HCT116 (cell line): ENCODE data around the gene CCDC159. TPM values are rescaled to one million over a fixed set of nuclear protein-coding genes. Genes with fewer than 3 reads are reported as not detected.

Experiments used
- ATAC-seq: fragments of 200-7000 bp; cut with Tn5 transposase; 2 replicates; pipeline ENCODE4 v1.9.1; 2020; ENCODE audit warnings: mild to moderate bottlenecking, moderate library complexity
- BruUV-seq: library from RNA; stranded (reverse); fragments of 400-500 nt; replicated peaks from 2 replicates; lab custom pipeline; 2021; lab: Mats Ljungman, UMichigan
- CTCF ChIA-PET: fragments of 300-600 bp; sonication (Branson Sonifier 250); formaldehyde crosslinking; loops from one replicate; lab custom pipeline; 2021; ENCODE audit warnings: antibody characterized with exemption; lab: Charles Lee
- POLR2A ChIA-PET: fragments of 300-600, 350-600 bp; sonication (Branson Sonifier 250); formaldehyde crosslinking; loops from one replicate; lab custom pipeline; 2021; ENCODE audit warnings: antibody characterized with exemption; lab: Charles Lee
- RAD21 ChIA-PET, 2 experiments: fragments of 300-600 bp; sonication (Branson Sonifier 250); formaldehyde crosslinking; loops; one replicate each; lab custom pipeline; 2023; ENCODE audit warnings: low total read pairs in 2 of 2; ENCODE audit not compliant: uncharacterized antibody in 2 of 2, unreplicated experiment in 2 of 2, low non-redundant PET in 1 of 2; lab: Charles Lee
- DNase-seq: peaks from one replicate; pipeline ENCODE4 v3.0.0-alpha.2; 2010; ENCODE audit warnings: low read depth, low spot score
- H2AFZ ChIP-seq: fragments of 200-600 bp; shearing (Covaris generic), sonication (generic); 2 replicates; pipeline ENCODE4 v1.6.1; 2017; ENCODE audit warnings: low read depth, mixed run types, mixed read lengths, antibody characterized with exemption, low read length; ENCODE audit not compliant: poor library complexity, severe bottlenecking
- H3K27ac ChIP-seq: 2 replicates; pipeline ENCODE4 v1.5.1; 2012; ENCODE audit warnings: low read depth, low read length
- H3K27me3 ChIP-seq: fragments of 200-600 bp; sonication (generic); 2 replicates; pipeline ENCODE4 v1.6.1; 2016; ENCODE audit warnings: mixed run types, low read length, mixed read lengths; ENCODE audit not compliant: insufficient read depth
- H3K36me3 ChIP-seq, 2 experiments: fragments of 200-500 bp in 1 of 2; fragments of 200-600 bp in 1 of 2; sonication (Bioruptor generic) in 1 of 2; sonication (generic) in 1 of 2; 2 replicates each; pipeline versions ENCODE4 v1.5.1 to v1.6.1; 2014 to 2016; ENCODE audit warnings: low read length in 2 of 2, inconsistent platforms in 1 of 2, mixed read lengths in 1 of 2, mixed run types in 1 of 2; ENCODE audit not compliant: insufficient read depth in 2 of 2, control insufficient read depth in 1 of 2
- H3K4me1 ChIP-seq, 2 experiments: fragments of 200-600 bp in 1 of 2; sonication (generic) in 1 of 2; 2 replicates each; pipeline versions ENCODE4 v1.5.1 to v1.6.1; 2012 to 2017; ENCODE audit warnings: low read length in 2 of 2, inconsistent platforms in 1 of 2, mild to moderate bottlenecking in 1 of 2, mixed read lengths in 1 of 2, mixed run types in 1 of 2, moderate library complexity in 1 of 2; ENCODE audit not compliant: insufficient read depth in 2 of 2, control insufficient read depth in 1 of 2
- H3K4me2 ChIP-seq: fragments of 200-600 bp; sonication (generic); 2 replicates; pipeline ENCODE4 v1.6.1; 2017; ENCODE audit warnings: mixed run types, low read length, mixed read lengths
- H3K4me3 ChIP-seq, 2 experiments: fragments of 200-600 bp in 1 of 2; sonication (generic) in 1 of 2; replicated peaks in 1 of 2; 2 replicates each; pipeline ENCODE4 v1.5.1; 2011 to 2016; ENCODE audit warnings: low read length in 2 of 2, control low read depth in 1 of 2, low read depth in 1 of 2, mild to moderate bottlenecking in 1 of 2, mixed read lengths in 1 of 2, mixed run types in 1 of 2
- H3K79me2 ChIP-seq: fragments of 200-600 bp; sonication (generic); 2 replicates; pipeline ENCODE4 v1.6.1; 2017; ENCODE audit warnings: mild to moderate bottlenecking, mixed run types, low read length, moderate library complexity, mixed read lengths; ENCODE audit not compliant: insufficient read depth
- H3K9ac ChIP-seq: fragments of 200-600 bp; sonication (generic); 2 replicates; pipeline ENCODE4 v1.6.1; 2016; ENCODE audit warnings: low read length, mixed read lengths
- H3K9me2 ChIP-seq: fragments of 200-600 bp; sonication (generic), shearing (Covaris generic); 2 replicates; pipeline ENCODE4 v1.6.1; 2017; ENCODE audit warnings: mixed run types, mild to moderate bottlenecking, moderate library complexity; ENCODE audit not compliant: insufficient read depth
- H3K9me3 ChIP-seq, 2 experiments: fragments of 200-500 bp in 1 of 2; fragments of 200-600 bp in 1 of 2; sonication (Bioruptor generic) in 1 of 2; sonication (generic) in 1 of 2; 2 replicates each; pipeline ENCODE4 v1.6.1; 2014 to 2017; ENCODE audit warnings: low read length in 2 of 2, mixed read lengths in 2 of 2, inconsistent platforms in 1 of 2, low read depth in 1 of 2, mild to moderate bottlenecking in 1 of 2, mixed run types in 1 of 2, moderate library complexity in 1 of 2; ENCODE audit not compliant: control insufficient read depth in 1 of 2, insufficient read depth in 1 of 2
- H4K20me1 ChIP-seq: fragments of 200-600 bp; sonication (generic), shearing (Covaris generic); 2 replicates; pipeline ENCODE4 v1.6.1; 2017; ENCODE audit warnings: mixed run types, mild to moderate bottlenecking, moderate library complexity; ENCODE audit not compliant: insufficient read depth
- CBX3 ChIP-seq: IDR thresholded peaks from 2 replicates; pipeline ENCODE4 v1.6.1; 2012; ENCODE audit warnings: low read depth
- CEBPB ChIP-seq: IDR thresholded peaks from 2 replicates; pipeline ENCODE4 v1.6.1; 2012; ENCODE audit warnings: low read depth
- EGR1 ChIP-seq: IDR thresholded peaks from 2 replicates; pipeline ENCODE4 v1.6.1; 2012; ENCODE audit warnings: low read depth
- ELF1 ChIP-seq: IDR thresholded peaks from 2 replicates; pipeline ENCODE4 v1.6.1; 2012; ENCODE audit warnings: low read depth, borderline replicate concordance
- EZH2phosphoT487 ChIP-seq: fragments of 200-600 bp; IDR thresholded peaks from 2 replicates; pipeline ENCODE4 v1.6.1; 2018; ENCODE audit warnings: antibody characterized with exemption, borderline replicate concordance
- JUND ChIP-seq: IDR thresholded peaks from 2 replicates; pipeline ENCODE4 v1.6.1; 2012
- POLR2A ChIP-seq: IDR thresholded peaks from 2 replicates; pipeline ENCODE4 v1.7.0; 2011; ENCODE audit warnings: borderline replicate concordance; ENCODE audit not compliant: insufficient read depth, insufficient read length; ENCODE audit errors: extremely low read depth
- RAD21 ChIP-seq: IDR thresholded peaks from 2 replicates; pipeline ENCODE4 v1.6.1; 2012; ENCODE audit warnings: low read depth, mild to moderate bottlenecking
- SP1 ChIP-seq: IDR thresholded peaks from 2 replicates; pipeline ENCODE4 v1.6.1; 2012; ENCODE audit warnings: low read depth
- SRF ChIP-seq: IDR thresholded peaks from 2 replicates; pipeline ENCODE4 v1.6.1; 2012; ENCODE audit warnings: low read depth
- TCF7L2 ChIP-seq: IDR thresholded peaks from 2 replicates; pipeline ENCODE4 v1.7.0; 2011; ENCODE audit warnings: borderline replicate concordance, inconsistent platforms; ENCODE audit not compliant: insufficient read depth, insufficient read length; ENCODE audit errors: extremely low read depth
- YY1 ChIP-seq: IDR thresholded peaks from 2 replicates; pipeline ENCODE4 v1.6.1; 2011; ENCODE audit warnings: low read length, low read depth, moderate library complexity, mild to moderate bottlenecking; ENCODE audit not compliant: insufficient replicate concordance; ENCODE audit errors: extremely low read depth
- ZNF274 ChIP-seq: fragments of 200-500 bp; sonication (Bioruptor generic); IDR thresholded peaks from 2 replicates; pipeline ENCODE4 v1.6.1; 2014; ENCODE audit warnings: mild to moderate bottlenecking, low read depth, low read length, inconsistent platforms
- intact Hi-C: fragments of 100-400 bp; cut with micrococcal nuclease; formaldehyde crosslinking; loops from 2 replicates; pipeline ENCODE4 v1.10.0; 2022
- total RNA-seq: library from RNA; stranded (reverse); gene quantifications from one replicate; pipeline ENCODE4 v1.2.1, GENCODE V29; 2021; ENCODE audit not compliant: unreplicated experiment
- TF ChIP-seq, protein P1 (sequence below): IDR thresholded peaks from 2 replicates; pipeline ENCODE4 v1.6.1; 2011; ENCODE audit warnings: mild to moderate bottlenecking, low read length, moderate library complexity; ENCODE audit not compliant: insufficient replicate concordance; ENCODE audit errors: extremely low read depth
- TF ChIP-seq, protein P2 (sequence below): IDR thresholded peaks from 2 replicates; pipeline ENCODE4 v1.6.1; 2012
- TF ChIP-seq, protein P3 (sequence below): IDR thresholded peaks from 2 replicates; pipeline ENCODE4 v1.6.1; 2012

The CCDC159 gene
- total RNA-seq, 1 experiment from 2014 or later = 7.7 TPM

DNA sequence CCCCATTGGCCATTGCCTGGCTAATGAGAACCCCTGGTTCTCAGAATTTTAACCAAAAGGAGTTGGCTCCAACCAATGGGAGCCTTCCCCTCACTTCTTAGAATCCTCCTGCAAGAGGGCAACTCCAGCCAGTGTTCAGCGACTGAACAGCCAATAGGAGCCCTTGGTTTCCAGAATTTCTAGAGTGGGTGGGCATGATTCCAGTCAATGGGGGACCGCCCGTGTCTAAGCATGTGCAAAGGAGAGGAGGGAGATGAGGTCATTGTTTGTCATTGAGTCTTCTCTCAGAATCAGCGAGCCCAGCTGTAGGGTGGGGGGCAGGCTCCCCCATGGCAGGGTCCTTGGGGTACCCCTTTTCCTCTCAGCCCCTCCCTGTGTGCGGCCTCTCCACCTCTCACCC is 18.6 kb downstream of the CCDC159 start:
- no peak overlapping the region for H3K27ac ChIP-seq
- no peak overlapping the region for H3K4me2 ChIP-seq
- peaks cover 5 to 9% of the 10 kb centered on the region in 2 experiments for H3K4me1 ChIP-seq
- no peak overlapping the region for H3K4me3 ChIP-seq
- ATAC-seq (no peak), DNase-seq (no peak)
- H3K9ac ChIP-seq = no peak overlapping the region
- no peaks in the 10 kb centered on the region for H3K9me3 ChIP-seq
- ChIA-PET POLR2A (no interaction called here), RAD21 (no interaction called here), CTCF (no interaction called here)
- no peaks in the 10 kb centered on the region for H3K27me3 ChIP-seq
- intact Hi-C loops = no loop called here
- TF ChIP-seq SP1 (no peak), RAD21 (no peak), CEBPB (no peak), CBX3 (no peak), EGR1 (no peak), EZH2phosphoT487 (no peak), POLR2A (no peak), SRF (no peak), TCF7L2 (no peak), JUND (no peak), ZNF274 (no peak), ELF1 (no peak), YY1 (no peak)
- TF ChIP-seq, protein P1, sequence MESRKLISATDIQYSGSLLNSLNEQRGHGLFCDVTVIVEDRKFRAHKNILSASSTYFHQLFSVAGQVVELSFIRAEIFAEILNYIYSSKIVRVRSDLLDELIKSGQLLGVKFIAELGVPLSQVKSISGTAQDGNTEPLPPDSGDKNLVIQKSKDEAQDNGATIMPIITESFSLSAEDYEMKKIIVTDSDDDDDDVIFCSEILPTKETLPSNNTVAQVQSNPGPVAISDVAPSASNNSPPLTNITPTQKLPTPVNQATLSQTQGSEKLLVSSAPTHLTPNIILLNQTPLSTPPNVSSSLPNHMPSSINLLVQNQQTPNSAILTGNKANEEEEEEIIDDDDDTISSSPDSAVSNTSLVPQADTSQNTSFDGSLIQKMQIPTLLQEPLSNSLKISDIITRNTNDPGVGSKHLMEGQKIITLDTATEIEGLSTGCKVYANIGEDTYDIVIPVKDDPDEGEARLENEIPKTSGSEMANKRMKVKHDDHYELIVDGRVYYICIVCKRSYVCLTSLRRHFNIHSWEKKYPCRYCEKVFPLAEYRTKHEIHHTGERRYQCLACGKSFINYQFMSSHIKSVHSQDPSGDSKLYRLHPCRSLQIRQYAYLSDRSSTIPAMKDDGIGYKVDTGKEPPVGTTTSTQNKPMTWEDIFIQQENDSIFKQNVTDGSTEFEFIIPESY = no peak
- TF ChIP-seq, protein P2, sequence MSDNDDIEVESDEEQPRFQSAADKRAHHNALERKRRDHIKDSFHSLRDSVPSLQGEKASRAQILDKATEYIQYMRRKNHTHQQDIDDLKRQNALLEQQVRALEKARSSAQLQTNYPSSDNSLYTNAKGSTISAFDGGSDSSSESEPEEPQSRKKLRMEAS = no peak
- TF ChIP-seq, protein P3, sequence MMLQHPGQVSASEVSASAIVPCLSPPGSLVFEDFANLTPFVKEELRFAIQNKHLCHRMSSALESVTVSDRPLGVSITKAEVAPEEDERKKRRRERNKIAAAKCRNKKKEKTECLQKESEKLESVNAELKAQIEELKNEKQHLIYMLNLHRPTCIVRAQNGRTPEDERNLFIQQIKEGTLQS = no peak
- BruUV-seq = TSS peak; percentile 56
- no peaks in the 10 kb centered on the region; a peak in 1 of 4 replicates for H3K36me3 ChIP-seq
- no peak overlapping the region for H2AFZ ChIP-seq
- H3K79me2 ChIP-seq = no peaks in the 10 kb centered on the region
- no peaks in the 10 kb centered on the region for H3K9me2 ChIP-seq
- H4K20me1 ChIP-seq = no peaks in the 10 kb centered on the region
